ENCODE results near the gene LDLRAP1. TPM values are rescaled to one million over a fixed set of nuclear protein-coding genes. Genes with fewer than 3 reads are reported as not detected.

LDLRAP1 gene
- total and polyA plus RNA-seq, 5 experiments from 2014 or later, result 361 to 877 (median 387) TPM

GRCh38 chr1:25527226-25527846 is 16.1 kb upstream of the LDLRAP1 start:
- peak overlapping the region in 1 of 10 donors; percentile 44 for H3K27ac Mint-ChIP-seq
- no peaks in the 10 kb centered on the region for H3K27me3 Mint-ChIP-seq
- H3K9me3 Mint-ChIP-seq, result peaks cover 0 to 8% (median 0%) of the 10 kb centered on the region in 9 donors
- no peaks in the 10 kb centered on the region for H3K36me3 Mint-ChIP-seq
- DNase-seq (no peak), ATAC-seq (no peak)
- no peak overlapping the region for H3K4me3 Mint-ChIP-seq
- H3K4me1 Mint-ChIP-seq, result peaks cover 0 to 12% (median 8%) of the 10 kb centered on the region in 4 donors
- POLR2A ChIA-PET, result interaction anchor here (1.0 kb wide), 1 partner anchor 13 kb away, joined by 3 read pairs; no protein-coding TSS in a partner anchor

GRCh38 chr1:25527946-25528595 is 15.3 kb upstream of the LDLRAP1 start:
- Mint-ChIP-seq H3K9me3 (peaks cover 0 to 8% (median 0%) of the 10 kb centered on the region in 9 donors), H3K36me3 (no peaks in the 10 kb centered on the region), H3K27ac (peak overlapping the region in 1 of 10 donors; percentile 57), H3K27me3 (no peaks in the 10 kb centered on the region), H3K4me1 (peaks cover 0 to 12% (median 8%) of the 10 kb centered on the region in 4 donors), H3K4me3 (no peak overlapping the region)
- DNase-seq, result no peak
- ATAC-seq, result no peak
- POLR2A ChIA-PET, result interaction anchor here (0.6 kb wide), 1 partner anchor 1085 kb away, joined by 3 read pairs; no protein-coding TSS in a partner anchor

- Mint-ChIP-seq H3K27me3 (no peaks in the 10 kb centered on the region), H3K36me3 (no peaks in the 10 kb centered on the region), H3K4me1 (peaks cover 0 to 12% (median 8%) of the 10 kb centered on the region in 4 donors), H3K4me3 (no peak overlapping the region), H3K9me3 (peaks cover 0 to 8% (median 0%) of the 10 kb centered on the region in 9 donors), H3K27ac (peak overlapping the region in 1 of 10 donors; percentile 7)
- POLR2A ChIA-PET, result interaction anchor here (0.6 kb wide), 1 partner anchor 182 kb away, joined by 3 read pairs; no protein-coding TSS in a partner anchor
- ATAC-seq (no peak), DNase-seq (no peak)
These were observed 14.4 kb upstream of the LDLRAP1 start for GRCh38 chr1:25528881-25529517.

GRCh38 chr1:25529518-25530185 is 13.8 kb upstream of the LDLRAP1 start:
- H3K27ac Mint-ChIP-seq, result peak overlapping the region in 1 of 10 donors; percentile 7
- POLR2A ChIA-PET, result interaction anchor here (0.6 kb wide), 1 partner anchor 183 kb away, joined by 3 read pairs; no protein-coding TSS in a partner anchor
- H3K27me3 Mint-ChIP-seq, result no peaks in the 10 kb centered on the region
- H3K9me3 Mint-ChIP-seq, result peaks cover 0 to 8% (median 0%) of the 10 kb centered on the region in 9 donors
- no peak overlapping the region for H3K4me3 Mint-ChIP-seq
- ATAC-seq (peak in 1 of 2 donors; percentile 38), DNase-seq (no peak)
- H3K4me1 Mint-ChIP-seq, result peaks cover 0 to 12% (median 8%) of the 10 kb centered on the region in 4 donors
- H3K36me3 Mint-ChIP-seq, result no peaks in the 10 kb centered on the region

- H3K27ac Mint-ChIP-seq, result peak overlapping the region in 1 of 10 donors; percentile 40
- DNase-seq, result no peak
- peaks cover 0 to 3% (median 0%) of the 10 kb centered on the region in 9 donors for H3K9me3 Mint-ChIP-seq
- H3K4me1 Mint-ChIP-seq, result peaks cover 0 to 10% (median 5%) of the 10 kb centered on the region in 4 donors
- H3K4me3 Mint-ChIP-seq, result no peak overlapping the region
- no peaks in the 10 kb centered on the region for H3K27me3 Mint-ChIP-seq
- no peak for ATAC-seq
- POLR2A ChIA-PET, result no interaction called here
- no peaks in the 10 kb centered on the region for H3K36me3 Mint-ChIP-seq
These were observed 13.0 kb upstream of the LDLRAP1 start for GRCh38 chr1:25530186-25531081.

GRCh38 chr1:25531082-25531461 is 12.3 kb upstream of the LDLRAP1 start:
- Mint-ChIP-seq H3K36me3 (no peaks in the 10 kb centered on the region), H3K4me3 (no peak overlapping the region), H3K27ac (peak overlapping the region in 2 of 10 donors; percentile 37 to 40), H3K9me3 (no peaks in the 10 kb centered on the region), H3K27me3 (no peaks in the 10 kb centered on the region), H3K4me1 (peaks cover 0 to 6% (median 3%) of the 10 kb centered on the region in 4 donors)
- ATAC-seq (no peak), DNase-seq (no peak)
- POLR2A ChIA-PET, result interaction anchor here (28.6 kb wide), 1 partner anchor 32 kb away, joined by 1000 read pairs; no protein-coding TSS in a partner anchor

- H3K4me3 Mint-ChIP-seq, result no peak overlapping the region
- ATAC-seq (no peak), DNase-seq (no peak)
- H3K27ac Mint-ChIP-seq, result peak overlapping the region in 1 of 10 donors; percentile 33
- no peaks in the 10 kb centered on the region for H3K27me3 Mint-ChIP-seq
- POLR2A ChIA-PET, result interaction anchor here (0.6 to 28.6 kb wide), 2 partner anchors 30 to 76 kb away, joined by 3 to 1000 read pairs; no protein-coding TSS in a partner anchor
- H3K4me1 Mint-ChIP-seq, result peaks cover 0 to 9% (median 5%) of the 10 kb centered on the region in 4 donors
- H3K36me3 Mint-ChIP-seq, result no peaks in the 10 kb centered on the region
- no peaks in the 10 kb centered on the region for H3K9me3 Mint-ChIP-seq
These were observed 10.4 kb upstream of the LDLRAP1 start for GRCh38 chr1:25532970-25533369.

- H3K4me1 Mint-ChIP-seq, result peaks cover 0 to 13% (median 8%) of the 10 kb centered on the region in 4 donors
- no peaks in the 10 kb centered on the region for H3K9me3 Mint-ChIP-seq
- DNase-seq (no peak), ATAC-seq (no peak)
- POLR2A ChIA-PET, result interaction anchor here (28.6 kb wide), 1 partner anchor 29 kb away, joined by 1000 read pairs; no protein-coding TSS in a partner anchor
- H3K36me3 Mint-ChIP-seq, result no peaks in the 10 kb centered on the region
- no peak overlapping the region for H3K4me3 Mint-ChIP-seq
- H3K27ac Mint-ChIP-seq, result peak overlapping the region in 1 of 10 donors; percentile 58
- H3K27me3 Mint-ChIP-seq, result no peaks in the 10 kb centered on the region
These were observed 9.5 kb upstream of the LDLRAP1 start for GRCh38 chr1:25533775-25534409.

GRCh38 chr1:25534410-25534788 is 9.0 kb upstream of the LDLRAP1 start:
- no peaks in the 10 kb centered on the region for H3K27me3 Mint-ChIP-seq
- no peak overlapping the region for H3K27ac Mint-ChIP-seq
- no peak overlapping the region for H3K4me3 Mint-ChIP-seq
- POLR2A ChIA-PET, result interaction anchor here (0.9 to 28.6 kb wide), 2 partner anchors 9 to 29 kb away, joined by 3 to 1000 read pairs; partner anchors contain the start of gene LDLRAP1
- H3K36me3 Mint-ChIP-seq, result no peaks in the 10 kb centered on the region
- no peak for ATAC-seq
- no peaks in the 10 kb centered on the region for H3K9me3 Mint-ChIP-seq
- DNase-seq, result no peak
- H3K4me1 Mint-ChIP-seq, result peaks cover 0 to 8% (median 5%) of the 10 kb centered on the region in 4 donors

- peak overlapping the region in 2 of 10 donors; percentile 2 to 43 for H3K27ac Mint-ChIP-seq
- peak overlapping the region in 1 of 10 donors; percentile 10 for H3K4me3 Mint-ChIP-seq
- H3K4me1 Mint-ChIP-seq, result peaks cover 0 to 11% (median 4%) of the 10 kb centered on the region in 4 donors
- no peaks in the 10 kb centered on the region for H3K9me3 Mint-ChIP-seq
- DNase-seq (no peak), ATAC-seq (no peak)
- H3K36me3 Mint-ChIP-seq, result no peaks in the 10 kb centered on the region
- H3K27me3 Mint-ChIP-seq, result no peaks in the 10 kb centered on the region
- POLR2A ChIA-PET, result interaction anchor here (28.6 kb wide), 1 partner anchor 27 kb away, joined by 1000 read pairs; no protein-coding TSS in a partner anchor
These were observed 7.3 kb upstream of the LDLRAP1 start for GRCh38 chr1:25536124-25536523.
